NOMO-1 (cell line): Measurements from ENCODE around the gene ZNFX1.
"Not testable (repeated sequence)": the region's sequence is repeated elsewhere in the genome, so short reads cannot be mapped to it uniquely, and the experiment has no call there.

Experiments
- DNase-seq, 2 experiments: peaks; one replicate each; lab custom pipeline; 2025; ENCODE audit not compliant: unreplicated experiment in 2 of 2; lab: John Stamatoyannopoulos, UW

ZNFX1 gene

GRCh38 chr20:49252556-49253350 is 25.1 kb downstream of the ZNFX1 start:
- DNase-seq: no peak

GRCh38 chr20:49248879-49249665 is 28.8 kb downstream of the ZNFX1 start:
- no peak for DNase-seq

DNA sequence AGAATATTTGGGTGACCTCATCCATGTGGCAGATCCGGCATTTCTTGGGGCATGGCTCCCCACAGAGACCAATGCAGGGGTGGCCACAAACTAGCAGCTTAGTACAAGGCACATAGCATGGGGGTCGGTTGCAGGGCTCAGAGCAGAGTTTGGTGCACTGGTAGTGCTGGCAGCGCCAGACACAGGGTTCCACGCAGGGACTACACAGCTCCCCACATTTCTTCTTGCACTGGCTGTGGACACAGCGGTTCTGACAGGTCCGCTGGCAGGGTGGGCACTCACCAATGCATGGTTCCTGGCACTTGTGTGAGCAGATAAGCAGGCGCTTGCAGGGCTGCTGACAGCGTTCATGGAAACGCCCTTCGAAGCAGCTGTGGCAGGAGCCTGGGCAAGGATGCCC is 29.6 kb downstream of the ZNFX1 start:
- DNase-seq: no peak

DNA sequence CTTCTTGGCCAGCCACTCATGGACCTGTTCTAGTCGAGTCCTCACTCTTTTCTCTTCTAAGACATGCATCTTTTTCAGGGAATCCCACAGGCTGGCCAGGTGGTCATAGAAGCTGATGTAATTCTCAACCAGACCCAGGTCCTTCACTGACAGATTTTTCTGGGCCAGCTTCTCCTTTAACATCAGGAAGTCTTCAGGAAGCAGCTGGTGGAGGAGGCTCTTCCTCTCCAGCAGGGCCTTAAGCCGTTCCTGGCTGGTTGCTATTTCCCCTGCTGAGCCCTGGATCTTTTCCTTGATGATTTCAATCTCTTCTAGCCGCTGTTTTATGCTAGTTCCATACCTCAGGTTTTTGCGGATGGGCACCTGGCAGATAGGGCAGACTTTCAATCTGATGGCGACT is 30.1 kb downstream of the ZNFX1 start:
- DNase-seq: no peak

- DNase-seq: no peak
Observed at GRCh38 chr20:49247169-49247723, 30.6 kb downstream of the ZNFX1 start.

DNA sequence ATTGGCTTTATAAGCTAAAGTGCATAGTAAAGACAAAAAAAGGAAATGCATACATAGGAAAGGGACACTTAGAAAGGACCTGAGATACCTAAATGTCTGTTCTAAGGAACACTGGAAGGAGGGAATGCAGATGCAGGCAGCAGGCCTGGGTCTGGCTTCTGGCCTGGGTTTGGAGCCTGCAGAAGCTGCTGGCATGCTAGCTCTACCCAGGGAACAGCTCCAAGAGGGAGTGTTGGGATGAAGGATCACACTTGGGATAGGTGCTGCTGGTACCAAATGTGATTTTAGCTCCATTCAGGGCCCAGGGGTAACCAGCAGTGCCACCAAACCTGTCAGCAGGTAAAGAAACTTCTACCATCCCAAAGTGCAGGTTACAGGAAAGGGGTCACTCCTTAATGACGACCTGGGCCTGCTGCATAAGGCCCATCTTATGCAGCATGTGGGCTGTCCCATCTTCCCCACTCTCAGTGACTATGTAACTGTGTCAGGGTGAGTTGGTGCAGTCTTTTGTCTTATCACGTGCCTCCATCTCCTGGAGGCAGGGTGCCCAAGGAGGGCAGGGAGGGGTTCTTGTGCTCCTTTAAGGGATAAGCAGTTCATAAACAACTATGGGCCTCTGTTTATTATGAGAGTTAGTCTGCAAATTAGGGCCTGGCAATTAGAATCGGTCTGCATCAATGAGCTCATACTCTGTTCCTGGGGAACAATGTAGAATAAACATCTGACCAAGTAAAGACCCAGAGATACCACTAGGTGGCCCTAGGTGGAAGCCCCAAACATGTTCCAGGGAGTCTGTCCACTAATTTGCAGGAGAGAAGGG is 31.7 kb downstream of the ZNFX1 start:
- peak in 1 of 2 experiments; percentile 22 for DNase-seq

DNA sequence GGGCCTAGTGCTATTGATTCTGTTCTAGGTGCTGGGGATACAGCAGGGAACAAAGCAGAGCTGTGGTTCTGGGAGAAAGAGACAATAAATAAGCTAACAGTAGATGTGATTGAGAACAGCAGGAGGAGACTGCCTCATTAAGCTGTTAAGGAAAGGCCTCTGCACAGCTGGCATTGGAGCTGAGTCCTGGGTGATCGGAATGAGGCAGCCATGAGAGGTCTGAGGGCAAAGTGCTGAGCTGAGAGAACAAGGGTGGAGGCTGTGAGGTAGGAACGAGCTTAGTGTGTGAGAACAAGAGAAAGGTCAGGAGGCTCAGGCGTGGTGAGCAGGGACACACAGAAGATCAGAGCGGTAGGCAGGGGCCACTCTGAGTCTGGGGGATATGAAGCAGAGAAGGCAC is 40.3 kb downstream of the ZNFX1 start:
- no peak for DNase-seq

- no peak for DNase-seq
Observed at GRCh38 chr20:49236301-49236700, 41.6 kb downstream of the ZNFX1 start.

GRCh38 chr20:49234831-49235230 is 43.0 kb downstream of the ZNFX1 start:
- no peak for DNase-seq

- DNase-seq: no peak
Observed at GRCh38 chr20:49233226-49233625, 44.6 kb downstream of the ZNFX1 start.

DNA sequence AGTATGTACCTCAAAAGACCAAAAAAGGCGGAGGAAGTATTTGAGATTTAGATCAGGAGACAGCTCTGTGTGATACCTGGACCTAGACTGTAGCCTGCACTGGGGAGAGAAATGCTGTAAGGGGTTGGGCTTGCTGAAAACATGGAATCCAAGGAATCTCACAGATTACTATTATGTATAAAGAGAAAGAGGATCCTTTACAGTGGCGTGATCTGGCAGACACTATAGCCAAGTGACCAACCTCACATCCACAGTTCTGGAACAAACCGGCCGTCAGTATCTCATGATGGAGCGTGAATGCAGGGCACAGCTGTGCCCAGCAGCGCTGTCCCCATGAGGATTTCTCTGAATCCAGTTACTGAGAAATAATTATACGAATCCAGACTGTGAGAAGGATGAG is 46.4 kb downstream of the ZNFX1 start:
- DNase-seq: no peak

GRCh38 chr20:49230561-49231133 is 47.2 kb downstream of the ZNFX1 start:
- DNase-seq: peak; percentile 58 to 80

GRCh38 chr20:49230021-49230420 is 47.8 kb downstream of the ZNFX1 start:
- no peak for DNase-seq

GRCh38 chr20:49229381-49229780 is 48.5 kb downstream of the ZNFX1 start:
- no peak for DNase-seq

GRCh38 chr20:49228676-49229075 is 49.2 kb downstream of the ZNFX1 start:
- no peak for DNase-seq

DNA sequence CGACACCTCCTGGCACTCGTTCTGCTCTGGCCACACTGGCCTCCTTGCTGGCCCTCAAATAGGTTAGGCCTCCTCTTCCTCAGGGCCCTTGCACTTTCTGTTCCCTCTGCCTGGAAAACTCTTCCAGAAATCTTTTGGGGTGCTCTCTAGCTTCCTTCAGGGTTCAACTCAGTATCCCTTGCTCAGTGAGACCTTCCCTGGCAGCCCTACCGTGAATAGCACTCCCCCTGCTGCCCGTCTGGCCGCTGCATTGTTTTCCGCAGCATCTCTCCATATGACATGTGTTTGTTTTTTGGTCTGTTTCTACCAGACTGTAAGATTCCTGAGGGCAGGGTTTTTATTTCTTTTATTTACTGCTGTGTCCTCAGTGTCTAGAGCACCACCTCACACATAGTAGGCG is 52.0 kb downstream of the ZNFX1 start:
- DNase-seq: no peak

- no peak for DNase-seq
Observed at GRCh38 chr20:49219924-49220831, 57.7 kb downstream of the ZNFX1 start.

GRCh38 chr20:49219091-49219923 is 58.5 kb downstream of the ZNFX1 start, which contains the start of gene DDX27:
Gene DDX27, plus strand, starts transcription at chr20:49219416. Its CDS starts 33 bp downstream, at chr20:49219449.
- DNase-seq: peak; percentile 97 to 98

GRCh38 chr20:49218739-49219090 is 59.1 kb downstream of the ZNFX1 start:
- DNase-seq: not testable (repeated sequence)
